Lower leg skin (tissue), 3 donors: Measurements from ENCODE around the gene SUMF1.

Source experiments
- CTCF ChIP-seq, 3 donors: fragments of 450-650 bp; IDR thresholded peaks; one replicate each; pipeline ENCODE4 v1.5.1; 2016; ENCODE audit warnings: antibody characterized with exemption in 3 of 3, mild to moderate bottlenecking in 3 of 3, moderate library complexity in 2 of 3
- POLR2A ChIP-seq, 2 donors: fragments of 450-650 bp; IDR thresholded peaks; one replicate each; pipeline ENCODE4 v1.6.1; 2016 to 2017; ENCODE audit warnings: antibody characterized with exemption in 2 of 2, mild to moderate bottlenecking in 1 of 2, moderate library complexity in 1 of 2

GRCh38 chr3:4514321-4514720, 47.3 kb upstream of the SUMF1 start:
- TF ChIP-seq CTCF (IDR thresholded peaks at IDR 0.05) = no peak
- no peak for TF ChIP-seq POLR2A (IDR thresholded peaks at IDR 0.05)
